ENCODE results near the gene ITIH5. TPM values are rescaled to one million over a fixed set of nuclear protein-coding genes. Genes with fewer than 3 reads are reported as not detected.

The ITIH5 gene
- total RNA-seq, 1 experiment from 2014 or later = not detected

- no peak for TF ChIP-seq CTCF (IDR thresholded peaks at IDR 0.05; ENCODE audit: unreplicated experiment)
- intact Hi-C loops (cut with micrococcal nuclease) = no loop called here
- ChIA-PET POLR2A (no interaction called here), CTCF (interaction anchor here (0.9 kb wide), 1 partner anchor 22 kb away, joined by 3 read pairs; no protein-coding TSS in a partner anchor)
- no peak overlapping the region for H3K27ac Mint-ChIP-seq (ENCODE audit: low read depth, unreplicated experiment)
- no TSS peak for BruUV-seq (replicated peaks)
- peaks cover 3% of the 10 kb centered on the region for H3K4me1 Mint-ChIP-seq (ENCODE audit: insufficient read depth, unreplicated experiment)
- peak overlapping the region; percentile 44 for H3K4me3 Mint-ChIP-seq (ENCODE audit: unreplicated experiment)
- peaks cover 40% of the 10 kb centered on the region for H3K27me3 Mint-ChIP-seq (ENCODE audit: insufficient read depth, unreplicated experiment)
- no peaks in the 10 kb centered on the region for H3K36me3 Mint-ChIP-seq (ENCODE audit: insufficient read depth, unreplicated experiment)
- no peak for DNase-seq (ENCODE audit: unreplicated experiment)
- no peaks in the 10 kb centered on the region for H3K9me3 Mint-ChIP-seq (ENCODE audit: unreplicated experiment)
These were observed 999 bp downstream of the ITIH5 start for GRCh38 chr10:7665767-7666166.

GRCh38 chr10:7664707-7665106 lies 2.1 kb downstream of the ITIH5 start:
- Mint-ChIP-seq H3K4me1 (ENCODE audit: insufficient read depth, unreplicated experiment) (no peaks in the 10 kb centered on the region), H3K36me3 (ENCODE audit: insufficient read depth, unreplicated experiment) (no peaks in the 10 kb centered on the region), H3K9me3 (ENCODE audit: unreplicated experiment) (no peaks in the 10 kb centered on the region), H3K27me3 (ENCODE audit: insufficient read depth, unreplicated experiment) (peaks cover 40% of the 10 kb centered on the region), H3K27ac (ENCODE audit: low read depth, unreplicated experiment) (no peak overlapping the region), H3K4me3 (ENCODE audit: unreplicated experiment) (no peak overlapping the region)
- DNase-seq (ENCODE audit: unreplicated experiment) = no peak
- ChIA-PET POLR2A (no interaction called here), CTCF (interaction anchor here (0.7 to 1.0 kb wide), 2 partner anchors 12 to 139 kb away, joined by 3 to 4 read pairs; no protein-coding TSS in a partner anchor)
- intact Hi-C loops (cut with micrococcal nuclease) = no loop called here
- no TSS peak for BruUV-seq (replicated peaks)
- no peak for TF ChIP-seq CTCF (IDR thresholded peaks at IDR 0.05; ENCODE audit: unreplicated experiment)

- H3K27ac Mint-ChIP-seq (ENCODE audit: low read depth, unreplicated experiment) = no peak overlapping the region
- no peak for DNase-seq (ENCODE audit: unreplicated experiment)
- BruUV-seq (replicated peaks) = no TSS peak
- no peaks in the 10 kb centered on the region for H3K4me1 Mint-ChIP-seq (ENCODE audit: insufficient read depth, unreplicated experiment)
- no peak for TF ChIP-seq CTCF (IDR thresholded peaks at IDR 0.05; ENCODE audit: unreplicated experiment)
- CTCF ChIA-PET = interaction anchor here (1.5 kb wide), 1 partner anchor 25 kb away, joined by 6 read pairs; no protein-coding TSS in a partner anchor
- H3K9me3 Mint-ChIP-seq (ENCODE audit: unreplicated experiment) = no peaks in the 10 kb centered on the region
- intact Hi-C loops (cut with micrococcal nuclease) = no loop called here
- POLR2A ChIA-PET = interaction anchor here (2.1 kb wide), 1 partner anchor 10 kb away, joined by 8 read pairs; no protein-coding TSS in a partner anchor
- no peaks in the 10 kb centered on the region for H3K36me3 Mint-ChIP-seq (ENCODE audit: insufficient read depth, unreplicated experiment)
- H3K27me3 Mint-ChIP-seq (ENCODE audit: insufficient read depth, unreplicated experiment) = peaks cover 31% of the 10 kb centered on the region
- H3K4me3 Mint-ChIP-seq (ENCODE audit: unreplicated experiment) = no peak overlapping the region
These were observed 4.2 kb downstream of the ITIH5 start for GRCh38 chr10:7662522-7662921.

- Mint-ChIP-seq H3K4me3 (ENCODE audit: unreplicated experiment) (no peak overlapping the region), H3K4me1 (ENCODE audit: insufficient read depth, unreplicated experiment) (no peaks in the 10 kb centered on the region), H3K36me3 (ENCODE audit: insufficient read depth, unreplicated experiment) (no peaks in the 10 kb centered on the region), H3K27ac (ENCODE audit: low read depth, unreplicated experiment) (no peak overlapping the region), H3K27me3 (ENCODE audit: insufficient read depth, unreplicated experiment) (peaks cover 11% of the 10 kb centered on the region), H3K9me3 (ENCODE audit: unreplicated experiment) (no peaks in the 10 kb centered on the region)
- ChIA-PET POLR2A (no interaction called here), CTCF (interaction anchor here (0.6 kb wide), 1 partner anchor 108 kb away, joined by 3 read pairs; no protein-coding TSS in a partner anchor)
- BruUV-seq (replicated peaks) = no TSS peak
- TF ChIP-seq CTCF (IDR thresholded peaks at IDR 0.05; ENCODE audit: unreplicated experiment) = no peak
- intact Hi-C loops (cut with micrococcal nuclease) = no loop called here
- DNase-seq (ENCODE audit: unreplicated experiment) = no peak
These were observed 7.2 kb downstream of the ITIH5 start for GRCh38 chr10:7659560-7659959.
